GM12865 (cell line): Measurements from ENCODE around the gene DHX38.
A peak's percentile ranks its signal among the peaks of the same experiment; 100 is the strongest.

Source experiments
- DNase-seq: peaks from one replicate; pipeline ENCODE4 v3.0.0; 2010; ENCODE audit warnings: low read depth
- H3K4me3 ChIP-seq: 2 replicates; pipeline ENCODE4 v1.5.1; 2011; ENCODE audit warnings: mild to moderate bottlenecking, low read depth, low read length, control low read depth
- CTCF ChIP-seq: IDR thresholded peaks from 2 replicates; pipeline ENCODE4 v1.5.1; 2011; ENCODE audit warnings: low read length, control low read depth, low read depth, inconsistent platforms; ENCODE audit not compliant: insufficient read depth; ENCODE audit errors: missing control alignments

Gene DHX38

DNA sequence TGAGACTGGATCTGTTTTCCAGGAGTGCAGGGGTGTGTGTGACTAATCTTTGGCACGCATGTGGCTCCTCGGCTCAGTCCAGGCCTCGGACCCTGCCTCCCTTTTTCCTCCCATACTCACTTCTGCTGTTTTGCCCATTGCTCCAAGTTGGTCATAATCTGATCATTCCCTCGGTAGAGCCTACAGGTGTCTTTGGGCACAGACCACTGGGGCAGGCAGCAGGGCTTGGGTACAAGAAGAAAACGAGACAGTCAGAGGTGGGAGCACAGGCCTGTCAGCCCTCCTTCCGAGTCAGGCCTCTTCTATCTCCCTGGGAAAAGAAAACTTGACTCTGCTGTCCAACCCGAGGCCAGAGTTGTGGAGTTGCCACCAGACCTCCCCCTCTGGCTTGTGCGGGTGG lies 29.8 kb downstream of the DHX38 start:
- no peak for DNase-seq
- no peak overlapping the region for H3K4me3 ChIP-seq
- no peak for TF ChIP-seq CTCF

GRCh38 chr16:72124148-72124547 lies 30.5 kb downstream of the DHX38 start:
- no peak for DNase-seq
- TF ChIP-seq CTCF, result no peak
- H3K4me3 ChIP-seq, result no peak overlapping the region

DNA sequence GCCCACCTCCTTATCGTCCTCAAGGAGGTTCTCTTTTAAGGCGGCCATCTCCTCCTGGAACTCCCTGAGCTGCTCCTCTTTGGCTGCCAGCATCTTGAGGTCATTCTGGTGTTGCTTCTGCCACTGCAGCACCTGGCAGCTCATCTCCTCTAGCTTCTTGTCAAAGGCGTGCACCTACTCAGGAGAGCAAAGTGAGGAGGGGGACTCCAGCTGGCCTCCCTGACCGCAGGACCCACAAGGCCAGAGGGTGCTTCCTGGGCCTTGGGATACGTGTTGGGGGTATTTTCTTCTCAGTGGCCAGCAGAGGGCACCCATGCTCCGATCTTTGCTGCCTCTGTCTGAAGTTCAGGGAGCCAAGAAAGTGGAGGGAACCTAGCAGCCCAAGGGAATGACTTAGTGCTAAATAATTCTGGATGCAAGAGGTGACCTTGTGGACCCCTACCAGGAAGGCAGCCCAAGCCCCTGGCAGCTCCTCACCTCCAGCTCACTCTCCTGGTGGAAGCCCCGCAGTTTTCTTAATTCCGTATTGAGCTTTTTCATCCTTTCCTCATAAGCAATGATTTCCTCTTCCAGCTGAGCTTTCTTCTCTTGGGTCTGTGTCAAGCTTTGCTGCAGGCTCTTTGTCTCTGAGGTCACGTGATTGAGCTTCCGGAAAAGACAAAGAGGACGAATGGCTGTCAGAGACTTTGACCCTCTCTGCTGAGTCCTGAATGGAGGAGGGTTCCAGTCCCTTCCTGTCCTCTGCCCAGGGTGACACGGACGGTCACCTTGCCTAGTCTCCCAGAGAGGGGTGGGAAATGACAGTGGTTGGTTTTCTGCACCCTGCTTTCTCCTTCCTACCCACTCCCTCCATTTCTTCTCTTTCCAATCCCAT lies 31.4 kb downstream of the DHX38 start:
- peak; percentile 85 for TF ChIP-seq CTCF
- no peak overlapping the region for H3K4me3 ChIP-seq
- peak; percentile 81 for DNase-seq

- TF ChIP-seq CTCF, result no peak
- no peak for DNase-seq
- H3K4me3 ChIP-seq, result no peak overlapping the region
These were observed 32.2 kb downstream of the DHX38 start for GRCh38 chr16:72125635-72126428.

- TF ChIP-seq CTCF, result no peak
- no peak overlapping the region for H3K4me3 ChIP-seq
- no peak for DNase-seq
These were observed 32.8 kb downstream of the DHX38 start for GRCh38 chr16:72126429-72126765.

GRCh38 chr16:72128701-72129100 lies 35.1 kb downstream of the DHX38 start:
- no peak for DNase-seq
- TF ChIP-seq CTCF, result no peak
- H3K4me3 ChIP-seq, result no peak overlapping the region
